WTC11 (cell line): ENCODE results near the gene AKR7A2. TPM values are rescaled to one million over a fixed set of nuclear protein-coding genes. Genes with fewer than 3 reads are reported as not detected.
A peak's percentile ranks its signal among the peaks of the same experiment; 100 is the strongest.

Source experiments
- ATAC-seq: fragments of 200-7000 bp; cut with Tn5 transposase; 2 replicates; pipeline ENCODE4 v1.10.0; 2021; ENCODE audit warnings: mild to moderate bottlenecking, moderate library complexity
- CTCF ChIA-PET: fragments of 300-600 bp; sonication (Branson Sonifier 250); formaldehyde crosslinking; loops from one replicate; lab custom pipeline; 2021; ENCODE audit warnings: antibody characterized with exemption; lab: Charles Lee
- POLR2A ChIA-PET: fragments of 350-600 bp; sonication (Branson Sonifier 250); formaldehyde crosslinking; loops from one replicate; lab custom pipeline; 2021; ENCODE audit warnings: antibody characterized with exemption; lab: Charles Lee
- DNase-seq: peaks from one replicate; pipeline ENCODE4 v3.0.0; 2021; ENCODE audit warnings: low spot score
- H3K27ac Mint-ChIP-seq: 2 replicates; pipeline ENCODE4 v1.8.0; 2021; ENCODE audit warnings: mixed read lengths
- H3K27me3 Mint-ChIP-seq: 2 replicates; pipeline ENCODE4 v1.8.0; 2021; ENCODE audit warnings: low read depth, mild to moderate bottlenecking, moderate library complexity, mixed read lengths
- H3K36me3 Mint-ChIP-seq: 2 replicates; pipeline ENCODE4 v1.8.0; 2021; ENCODE audit warnings: mixed read lengths
- H3K4me1 Mint-ChIP-seq: 2 replicates; pipeline ENCODE4 v1.8.0; 2022; ENCODE audit warnings: mixed read lengths
- H3K4me3 Mint-ChIP-seq: 2 replicates; pipeline ENCODE4 v1.8.0; 2021; ENCODE audit warnings: mild to moderate bottlenecking, moderate library complexity, mixed read lengths
- H3K9me3 Mint-ChIP-seq: 2 replicates; pipeline ENCODE4 v1.8.0; 2021; ENCODE audit warnings: mixed read lengths
- ESRRA ChIP-seq: sonication (generic); formaldehyde crosslinking; IDR thresholded peaks from 2 replicates; pipeline ENCODE4 v1.8.1; 2022; ENCODE audit warnings: mild to moderate bottlenecking, missing genetic modification reagents, borderline replicate concordance
- ETV6 ChIP-seq: sonication (generic); formaldehyde crosslinking; IDR thresholded peaks from 2 replicates; pipeline ENCODE4 v1.8.1; 2022; ENCODE audit warnings: mild to moderate bottlenecking, missing genetic modification reagents
- GTF2I ChIP-seq: fragments of 250-450 bp; sonication (Bioruptor Pico); conservative IDR thresholded peaks from 2 replicates; pipeline ENCODE4 v1.4.0; 2021; ENCODE audit warnings: mild to moderate bottlenecking
- IRF2 ChIP-seq: sonication (generic); formaldehyde crosslinking; IDR thresholded peaks from 2 replicates; pipeline ENCODE4 v1.8.0; 2022; ENCODE audit warnings: low read depth, missing genetic modification reagents, borderline replicate concordance
- JUN ChIP-seq: sonication (generic); formaldehyde crosslinking; IDR thresholded peaks from 2 replicates; pipeline ENCODE4 v1.8.0; 2023; ENCODE audit warnings: mild to moderate bottlenecking, missing genetic modification reagents
- NFATC4 ChIP-seq: fragments of 250-450 bp; sonication (Bioruptor Pico); IDR thresholded peaks from 2 replicates; pipeline ENCODE4 v1.9.0; 2021; ENCODE audit warnings: mild to moderate bottlenecking
- NFYB ChIP-seq: sonication (generic); formaldehyde crosslinking; conservative IDR thresholded peaks from 2 replicates; pipeline ENCODE4 v1.8.0; 2022; ENCODE audit warnings: low read depth, missing genetic modification reagents
- PRRX2 ChIP-seq: fragments of 250-450 bp; sonication (Bioruptor Pico); IDR thresholded peaks from 2 replicates; pipeline ENCODE4 v1.8.0; 2021; ENCODE audit warnings: mild to moderate bottlenecking
- TEAD1 ChIP-seq: sonication (generic); formaldehyde crosslinking; IDR thresholded peaks from 2 replicates; pipeline ENCODE4 v1.8.0; 2022; ENCODE audit warnings: mild to moderate bottlenecking, missing genetic modification reagents
- ZBTB21 ChIP-seq: sonication (generic); formaldehyde crosslinking; IDR thresholded peaks from 2 replicates; pipeline ENCODE4 v1.8.1; 2023; ENCODE audit warnings: mild to moderate bottlenecking, missing genetic modification reagents, borderline replicate concordance
- ZNF138 ChIP-seq: sonication (generic); formaldehyde crosslinking; conservative IDR thresholded peaks from 2 replicates; pipeline ENCODE4 v1.8.1; 2022; ENCODE audit warnings: mild to moderate bottlenecking, moderate library complexity, missing genetic modification reagents
- ZNF219 ChIP-seq: sonication (generic); formaldehyde crosslinking; IDR thresholded peaks from 2 replicates; pipeline ENCODE4 v1.8.0; 2023; ENCODE audit warnings: missing genetic modification reagents, mild to moderate bottlenecking, borderline replicate concordance
- ZNF232 ChIP-seq: sonication (generic); formaldehyde crosslinking; IDR thresholded peaks from 2 replicates; pipeline ENCODE4 v1.8.0; 2022; ENCODE audit warnings: mild to moderate bottlenecking, missing genetic modification reagents
- ZNF263 ChIP-seq: sonication (generic); formaldehyde crosslinking; IDR thresholded peaks from 2 replicates; pipeline ENCODE4 v1.8.1; 2022; ENCODE audit warnings: low read depth, mild to moderate bottlenecking, moderate library complexity, missing genetic modification reagents
- ZNF317 ChIP-seq: sonication (generic); formaldehyde crosslinking; IDR thresholded peaks from 2 replicates; pipeline ENCODE4 v1.8.1; 2023; ENCODE audit warnings: low read depth, mild to moderate bottlenecking, moderate library complexity, missing genetic modification reagents, borderline replicate concordance
- ZNF416 ChIP-seq: fragments of 250-450 bp; sonication (Bioruptor Pico); IDR thresholded peaks from 2 replicates; pipeline ENCODE4 v1.9.0; 2021; ENCODE audit warnings: mild to moderate bottlenecking, inconsistent platforms
- total RNA-seq: library from RNA; stranded (reverse); gene quantifications from 3 replicates; pipeline ENCODE4 v1.2.3, GENCODE V29; 2021
- TF ChIP-seq, protein P1 (sequence below): fragments of 250-450 bp; sonication (Bioruptor Pico); IDR thresholded peaks from 2 replicates; pipeline ENCODE4 v1.9.0; 2021; ENCODE audit warnings: mild to moderate bottlenecking
- TF ChIP-seq, protein P2 (sequence below): sonication (generic); formaldehyde crosslinking; IDR thresholded peaks from 2 replicates; pipeline ENCODE4 v1.8.1; 2023; ENCODE audit warnings: mild to moderate bottlenecking, missing genetic modification reagents, moderate library complexity
- TF ChIP-seq, protein P3 (sequence below): sonication (generic); formaldehyde crosslinking; IDR thresholded peaks from 2 replicates; pipeline ENCODE4 v1.8.0; 2022; ENCODE audit warnings: mild to moderate bottlenecking, missing genetic modification reagents
- TF ChIP-seq, protein P4 (sequence below): fragments of 250-450 bp; sonication (Bioruptor Pico); conservative IDR thresholded peaks from 2 replicates; pipeline ENCODE4 v1.9.0; 2021; ENCODE audit warnings: mild to moderate bottlenecking
- TF ChIP-seq, protein P5 (sequence below): sonication (generic); formaldehyde crosslinking; IDR thresholded peaks from 2 replicates; pipeline ENCODE4 v1.8.1; 2022; ENCODE audit warnings: mild to moderate bottlenecking, missing genetic modification reagents, moderate library complexity, borderline replicate concordance
- TF ChIP-seq, protein P6 (sequence below): sonication (generic); formaldehyde crosslinking; IDR thresholded peaks from 2 replicates; pipeline ENCODE4 v1.8.0; 2022; ENCODE audit warnings: mild to moderate bottlenecking, missing genetic modification reagents
- TF ChIP-seq, protein P7 (sequence below): sonication (generic); formaldehyde crosslinking; IDR thresholded peaks from 2 replicates; pipeline ENCODE4 v1.8.1; 2022; ENCODE audit warnings: mild to moderate bottlenecking, moderate library complexity, missing genetic modification reagents
- TF ChIP-seq, protein P8 (sequence below): sonication (generic); formaldehyde crosslinking; conservative IDR thresholded peaks from 2 replicates; pipeline ENCODE4 v1.8.1; 2022; ENCODE audit warnings: mild to moderate bottlenecking, missing genetic modification reagents

AKR7A2 gene
- total RNA-seq, 1 experiment from 2014 or later, result 43.4 TPM

DNA sequence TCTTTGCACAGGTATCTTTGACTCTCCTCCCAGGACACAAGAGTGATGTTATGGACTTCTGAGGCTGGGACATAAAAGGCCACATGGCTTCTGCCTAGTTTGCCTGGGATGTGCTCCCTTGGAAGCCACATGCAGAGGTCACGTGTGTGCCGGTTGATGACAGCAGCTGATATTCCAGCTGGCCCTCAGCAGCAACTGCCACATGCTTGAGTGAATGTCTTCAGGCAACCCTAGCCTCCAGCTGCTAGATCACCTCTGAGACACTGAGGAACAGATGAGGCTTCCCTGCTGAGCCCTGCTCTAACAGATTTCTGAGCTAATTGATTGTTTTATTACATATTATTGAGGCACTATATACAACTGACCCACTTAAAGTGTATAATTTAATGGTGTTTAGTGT, 11.7 kb downstream of the AKR7A2 start (continued):
- TF ChIP-seq, protein P1, sequence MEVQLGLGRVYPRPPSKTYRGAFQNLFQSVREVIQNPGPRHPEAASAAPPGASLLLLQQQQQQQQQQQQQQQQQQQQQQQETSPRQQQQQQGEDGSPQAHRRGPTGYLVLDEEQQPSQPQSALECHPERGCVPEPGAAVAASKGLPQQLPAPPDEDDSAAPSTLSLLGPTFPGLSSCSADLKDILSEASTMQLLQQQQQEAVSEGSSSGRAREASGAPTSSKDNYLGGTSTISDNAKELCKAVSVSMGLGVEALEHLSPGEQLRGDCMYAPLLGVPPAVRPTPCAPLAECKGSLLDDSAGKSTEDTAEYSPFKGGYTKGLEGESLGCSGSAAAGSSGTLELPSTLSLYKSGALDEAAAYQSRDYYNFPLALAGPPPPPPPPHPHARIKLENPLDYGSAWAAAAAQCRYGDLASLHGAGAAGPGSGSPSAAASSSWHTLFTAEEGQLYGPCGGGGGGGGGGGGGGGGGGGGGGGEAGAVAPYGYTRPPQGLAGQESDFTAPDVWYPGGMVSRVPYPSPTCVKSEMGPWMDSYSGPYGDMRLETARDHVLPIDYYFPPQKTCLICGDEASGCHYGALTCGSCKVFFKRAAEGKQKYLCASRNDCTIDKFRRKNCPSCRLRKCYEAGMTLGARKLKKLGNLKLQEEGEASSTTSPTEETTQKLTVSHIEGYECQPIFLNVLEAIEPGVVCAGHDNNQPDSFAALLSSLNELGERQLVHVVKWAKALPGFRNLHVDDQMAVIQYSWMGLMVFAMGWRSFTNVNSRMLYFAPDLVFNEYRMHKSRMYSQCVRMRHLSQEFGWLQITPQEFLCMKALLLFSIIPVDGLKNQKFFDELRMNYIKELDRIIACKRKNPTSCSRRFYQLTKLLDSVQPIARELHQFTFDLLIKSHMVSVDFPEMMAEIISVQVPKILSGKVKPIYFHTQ, result no peak
- TF ChIP-seq ETV6 (CRISPR knock-in tag), result no peak
- no peak for TF ChIP-seq ZNF317 (CRISPR knock-in tag)
- TF ChIP-seq, protein P2, sequence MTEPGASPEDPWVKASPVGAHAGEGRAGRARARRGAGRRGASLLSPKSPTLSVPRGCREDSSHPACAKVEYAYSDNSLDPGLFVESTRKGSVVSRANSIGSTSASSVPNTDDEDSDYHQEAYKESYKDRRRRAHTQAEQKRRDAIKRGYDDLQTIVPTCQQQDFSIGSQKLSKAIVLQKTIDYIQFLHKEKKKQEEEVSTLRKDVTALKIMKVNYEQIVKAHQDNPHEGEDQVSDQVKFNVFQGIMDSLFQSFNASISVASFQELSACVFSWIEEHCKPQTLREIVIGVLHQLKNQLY (CRISPR knock-in tag), result no peak
- TF ChIP-seq ZNF232 (CRISPR knock-in tag), result no peak
- TF ChIP-seq TEAD1 (CRISPR knock-in tag), result no peak

DNA sequence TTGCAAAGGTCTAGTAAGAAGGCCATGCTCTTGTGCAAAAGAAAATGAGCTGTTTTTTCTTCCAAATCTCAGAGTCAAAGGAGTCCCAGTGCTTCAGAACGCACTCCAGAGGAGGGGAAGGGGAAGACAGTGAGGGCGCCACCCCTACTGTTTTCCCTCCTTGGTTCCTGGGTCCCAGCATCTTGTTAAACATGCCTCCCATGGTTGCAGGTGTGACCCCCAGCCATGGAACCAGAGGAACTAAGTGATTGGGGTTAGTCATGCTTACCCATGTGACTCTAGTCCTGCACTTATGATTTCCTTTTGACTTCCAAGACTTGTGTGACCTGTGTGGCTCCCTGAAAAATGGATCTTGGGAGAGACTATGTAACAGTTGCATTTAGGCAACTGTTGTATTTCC, 17.3 kb downstream of the AKR7A2 start:
- H3K4me1 Mint-ChIP-seq, result no peaks in the 10 kb centered on the region
- DNase-seq (no peak), ATAC-seq (no peak)
- peaks cover 35% of the 10 kb centered on the region for H3K36me3 Mint-ChIP-seq
- TF ChIP-seq, protein P3, sequence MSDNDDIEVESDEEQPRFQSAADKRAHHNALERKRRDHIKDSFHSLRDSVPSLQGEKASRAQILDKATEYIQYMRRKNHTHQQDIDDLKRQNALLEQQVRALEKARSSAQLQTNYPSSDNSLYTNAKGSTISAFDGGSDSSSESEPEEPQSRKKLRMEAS (CRISPR knock-in tag), result no peak
- TF ChIP-seq, protein P4, sequence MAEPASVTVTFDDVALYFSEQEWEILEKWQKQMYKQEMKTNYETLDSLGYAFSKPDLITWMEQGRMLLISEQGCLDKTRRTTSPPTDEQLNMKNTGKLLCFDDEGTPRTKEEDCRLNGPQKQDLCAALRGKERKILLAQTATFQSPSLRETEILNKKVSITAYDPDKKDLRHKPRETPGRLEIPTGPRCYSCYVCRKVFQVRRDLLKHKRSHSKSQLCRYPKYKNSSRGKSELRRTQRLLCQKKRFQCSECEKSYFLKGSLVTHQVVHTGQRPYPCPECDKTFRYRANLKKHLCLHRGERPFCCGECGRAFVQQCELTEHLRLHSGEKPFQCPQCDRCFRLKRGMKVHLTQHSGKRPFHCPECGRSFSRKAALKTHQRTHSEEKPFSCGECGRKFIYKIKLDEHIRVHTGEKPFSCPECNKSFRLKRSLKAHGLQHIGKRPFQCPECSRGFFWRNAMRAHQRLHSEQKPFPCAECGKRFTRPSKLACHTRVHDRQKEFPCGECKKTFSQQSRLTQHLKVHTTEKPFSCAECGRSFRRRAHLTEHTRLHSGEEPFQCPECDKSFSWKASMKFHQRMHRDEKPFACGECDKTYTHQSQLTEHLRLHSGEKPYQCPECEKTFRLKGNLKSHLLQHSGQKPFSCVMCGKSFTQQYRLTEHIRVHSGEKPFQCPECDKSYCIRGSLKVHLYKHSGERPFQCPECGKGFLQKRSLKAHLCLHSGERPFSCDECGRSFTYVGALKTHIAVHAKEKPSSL (CRISPR knock-in tag), result no peak
- TF ChIP-seq ZNF138 (CRISPR knock-in tag) (no peak), ZNF219 (no peak), ESRRA (CRISPR knock-in tag) (no peak), PRRX2 (CRISPR knock-in tag) (no peak), ZNF416 (no peak), NFYB (CRISPR knock-in tag) (no peak), TEAD1 (CRISPR knock-in tag) (no peak), ZBTB21 (CRISPR knock-in tag) (no peak), GTF2I (CRISPR knock-in tag) (no peak), NFATC4 (CRISPR knock-in tag) (no peak)
- TF ChIP-seq, protein P5, sequence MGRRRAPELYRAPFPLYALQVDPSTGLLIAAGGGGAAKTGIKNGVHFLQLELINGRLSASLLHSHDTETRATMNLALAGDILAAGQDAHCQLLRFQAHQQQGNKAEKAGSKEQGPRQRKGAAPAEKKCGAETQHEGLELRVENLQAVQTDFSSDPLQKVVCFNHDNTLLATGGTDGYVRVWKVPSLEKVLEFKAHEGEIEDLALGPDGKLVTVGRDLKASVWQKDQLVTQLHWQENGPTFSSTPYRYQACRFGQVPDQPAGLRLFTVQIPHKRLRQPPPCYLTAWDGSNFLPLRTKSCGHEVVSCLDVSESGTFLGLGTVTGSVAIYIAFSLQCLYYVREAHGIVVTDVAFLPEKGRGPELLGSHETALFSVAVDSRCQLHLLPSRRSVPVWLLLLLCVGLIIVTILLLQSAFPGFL, result no peak
- CTCF ChIA-PET, result no interaction called here
- peaks cover 52% of the 10 kb centered on the region for H3K9me3 Mint-ChIP-seq
- POLR2A ChIA-PET, result no interaction called here
- H3K27me3 Mint-ChIP-seq, result peaks cover 30% of the 10 kb centered on the region
- H3K27ac Mint-ChIP-seq, result no peak overlapping the region
- no peak overlapping the region for H3K4me3 Mint-ChIP-seq

DNA sequence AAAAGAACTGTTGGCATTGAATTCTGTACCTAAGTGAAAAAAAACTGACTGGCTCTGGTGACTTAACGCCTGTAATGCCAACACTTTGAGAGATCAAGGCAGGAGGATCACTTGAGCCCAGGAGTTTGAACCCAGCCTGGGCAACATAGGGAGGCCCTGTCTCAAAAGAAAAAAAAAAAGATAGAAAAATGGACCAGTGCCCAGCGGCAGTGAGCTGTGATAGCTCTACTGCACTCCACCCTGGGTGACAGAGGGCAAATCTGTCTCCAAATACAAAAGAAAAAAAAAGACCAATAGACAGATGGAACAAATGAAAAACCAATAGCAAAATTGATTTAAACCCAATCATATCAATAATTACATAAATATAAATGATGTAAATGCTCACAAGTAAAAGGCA, 22.7 kb downstream of the AKR7A2 start:
- no peak for DNase-seq
- peaks cover 10% of the 10 kb centered on the region for H3K36me3 Mint-ChIP-seq
- ChIA-PET POLR2A (interaction anchor here (0.5 kb wide), 1 partner anchor 169 kb away, joined by 4 read pairs; no protein-coding TSS in a partner anchor), CTCF (interaction anchor here (0.7 to 2.0 kb wide), 5 partner anchors 20 to 376 kb away, joined by 3 to 11 read pairs (median 4); no protein-coding TSS in a partner anchor)
- no peak overlapping the region for H3K27ac Mint-ChIP-seq
- H3K4me1 Mint-ChIP-seq, result peaks cover 6% of the 10 kb centered on the region
- peak overlapping the region; percentile 62 for H3K4me3 Mint-ChIP-seq
- H3K9me3 Mint-ChIP-seq, result peaks cover 17% of the 10 kb centered on the region
- no peak for ATAC-seq
- no peak for TF ChIP-seq ZNF263 (CRISPR knock-in tag)
- no peak for TF ChIP-seq JUN (CRISPR knock-in tag)
- TF ChIP-seq ESRRA (CRISPR knock-in tag), result no peak
- TF ChIP-seq, protein P6, sequence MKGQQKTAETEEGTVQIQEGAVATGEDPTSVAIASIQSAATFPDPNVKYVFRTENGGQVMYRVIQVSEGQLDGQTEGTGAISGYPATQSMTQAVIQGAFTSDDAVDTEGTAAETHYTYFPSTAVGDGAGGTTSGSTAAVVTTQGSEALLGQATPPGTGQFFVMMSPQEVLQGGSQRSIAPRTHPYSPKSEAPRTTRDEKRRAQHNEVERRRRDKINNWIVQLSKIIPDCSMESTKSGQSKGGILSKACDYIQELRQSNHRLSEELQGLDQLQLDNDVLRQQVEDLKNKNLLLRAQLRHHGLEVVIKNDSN, result no peak
- TF ChIP-seq, protein P7, sequence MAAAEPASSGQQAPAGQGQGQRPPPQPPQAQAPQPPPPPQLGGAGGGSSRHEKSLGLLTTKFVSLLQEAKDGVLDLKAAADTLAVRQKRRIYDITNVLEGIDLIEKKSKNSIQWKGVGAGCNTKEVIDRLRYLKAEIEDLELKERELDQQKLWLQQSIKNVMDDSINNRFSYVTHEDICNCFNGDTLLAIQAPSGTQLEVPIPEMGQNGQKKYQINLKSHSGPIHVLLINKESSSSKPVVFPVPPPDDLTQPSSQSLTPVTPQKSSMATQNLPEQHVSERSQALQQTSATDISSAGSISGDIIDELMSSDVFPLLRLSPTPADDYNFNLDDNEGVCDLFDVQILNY (CRISPR knock-in tag), result no peak
- TF ChIP-seq, protein P8, sequence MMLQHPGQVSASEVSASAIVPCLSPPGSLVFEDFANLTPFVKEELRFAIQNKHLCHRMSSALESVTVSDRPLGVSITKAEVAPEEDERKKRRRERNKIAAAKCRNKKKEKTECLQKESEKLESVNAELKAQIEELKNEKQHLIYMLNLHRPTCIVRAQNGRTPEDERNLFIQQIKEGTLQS (CRISPR knock-in tag), result no peak
- TF ChIP-seq IRF2 (CRISPR knock-in tag), result no peak
- H3K27me3 Mint-ChIP-seq, result peaks cover 38% of the 10 kb centered on the region
